HCT116 (cell line): Measurements from ENCODE around the gene RNF112. TPM values are rescaled to one million over a fixed set of nuclear protein-coding genes. Genes with fewer than 3 reads are reported as not detected.

Source experiments
- ATAC-seq: fragments of 200-7000 bp; cut with Tn5 transposase; 2 replicates; pipeline ENCODE4 v1.9.1; 2020; ENCODE audit warnings: mild to moderate bottlenecking, moderate library complexity
- BruUV-seq: library from RNA; stranded (reverse); fragments of 400-500 nt; replicated peaks from 2 replicates; lab custom pipeline; 2021; lab: Mats Ljungman, UMichigan
- CTCF ChIA-PET: fragments of 300-600 bp; sonication (Branson Sonifier 250); formaldehyde crosslinking; loops from one replicate; lab custom pipeline; 2021; ENCODE audit warnings: antibody characterized with exemption; lab: Charles Lee
- POLR2A ChIA-PET: fragments of 300-600, 350-600 bp; sonication (Branson Sonifier 250); formaldehyde crosslinking; loops from one replicate; lab custom pipeline; 2021; ENCODE audit warnings: antibody characterized with exemption; lab: Charles Lee
- RAD21 ChIA-PET, 2 experiments: fragments of 300-600 bp; sonication (Branson Sonifier 250); formaldehyde crosslinking; loops; one replicate each; lab custom pipeline; 2023; ENCODE audit warnings: low total read pairs in 2 of 2; ENCODE audit not compliant: uncharacterized antibody in 2 of 2, unreplicated experiment in 2 of 2, low non-redundant PET in 1 of 2; lab: Charles Lee
- DNase-seq: peaks from one replicate; pipeline ENCODE4 v3.0.0-alpha.2; 2010; ENCODE audit warnings: low read depth, low spot score
- H2AFZ ChIP-seq: fragments of 200-600 bp; shearing (Covaris generic), sonication (generic); 2 replicates; pipeline ENCODE4 v1.6.1; 2017; ENCODE audit warnings: low read depth, mixed run types, mixed read lengths, antibody characterized with exemption, low read length; ENCODE audit not compliant: poor library complexity, severe bottlenecking
- H3K27ac ChIP-seq: 2 replicates; pipeline ENCODE4 v1.5.1; 2012; ENCODE audit warnings: low read depth, low read length
- H3K27me3 ChIP-seq: fragments of 200-600 bp; sonication (generic); 2 replicates; pipeline ENCODE4 v1.6.1; 2016; ENCODE audit warnings: mixed run types, low read length, mixed read lengths; ENCODE audit not compliant: insufficient read depth
- H3K36me3 ChIP-seq, 2 experiments: fragments of 200-500 bp in 1 of 2; fragments of 200-600 bp in 1 of 2; sonication (Bioruptor generic) in 1 of 2; sonication (generic) in 1 of 2; 2 replicates each; pipeline versions ENCODE4 v1.5.1 to v1.6.1; 2014 to 2016; ENCODE audit warnings: low read length in 2 of 2, inconsistent platforms in 1 of 2, mixed read lengths in 1 of 2, mixed run types in 1 of 2; ENCODE audit not compliant: insufficient read depth in 2 of 2, control insufficient read depth in 1 of 2
- H3K4me1 ChIP-seq, 2 experiments: fragments of 200-600 bp in 1 of 2; sonication (generic) in 1 of 2; 2 replicates each; pipeline versions ENCODE4 v1.5.1 to v1.6.1; 2012 to 2017; ENCODE audit warnings: low read length in 2 of 2, inconsistent platforms in 1 of 2, mild to moderate bottlenecking in 1 of 2, mixed read lengths in 1 of 2, mixed run types in 1 of 2, moderate library complexity in 1 of 2; ENCODE audit not compliant: insufficient read depth in 2 of 2, control insufficient read depth in 1 of 2
- H3K4me2 ChIP-seq: fragments of 200-600 bp; sonication (generic); 2 replicates; pipeline ENCODE4 v1.6.1; 2017; ENCODE audit warnings: mixed run types, low read length, mixed read lengths
- H3K4me3 ChIP-seq, 2 experiments: fragments of 200-600 bp in 1 of 2; sonication (generic) in 1 of 2; replicated peaks in 1 of 2; 2 replicates each; pipeline ENCODE4 v1.5.1; 2011 to 2016; ENCODE audit warnings: low read length in 2 of 2, control low read depth in 1 of 2, low read depth in 1 of 2, mild to moderate bottlenecking in 1 of 2, mixed read lengths in 1 of 2, mixed run types in 1 of 2
- H3K79me2 ChIP-seq: fragments of 200-600 bp; sonication (generic); 2 replicates; pipeline ENCODE4 v1.6.1; 2017; ENCODE audit warnings: mild to moderate bottlenecking, mixed run types, low read length, moderate library complexity, mixed read lengths; ENCODE audit not compliant: insufficient read depth
- H3K9ac ChIP-seq: fragments of 200-600 bp; sonication (generic); 2 replicates; pipeline ENCODE4 v1.6.1; 2016; ENCODE audit warnings: low read length, mixed read lengths
- H3K9me2 ChIP-seq: fragments of 200-600 bp; sonication (generic), shearing (Covaris generic); 2 replicates; pipeline ENCODE4 v1.6.1; 2017; ENCODE audit warnings: mixed run types, mild to moderate bottlenecking, moderate library complexity; ENCODE audit not compliant: insufficient read depth
- H3K9me3 ChIP-seq, 2 experiments: fragments of 200-500 bp in 1 of 2; fragments of 200-600 bp in 1 of 2; sonication (Bioruptor generic) in 1 of 2; sonication (generic) in 1 of 2; 2 replicates each; pipeline ENCODE4 v1.6.1; 2014 to 2017; ENCODE audit warnings: low read length in 2 of 2, mixed read lengths in 2 of 2, inconsistent platforms in 1 of 2, low read depth in 1 of 2, mild to moderate bottlenecking in 1 of 2, mixed run types in 1 of 2, moderate library complexity in 1 of 2; ENCODE audit not compliant: control insufficient read depth in 1 of 2, insufficient read depth in 1 of 2
- H4K20me1 ChIP-seq: fragments of 200-600 bp; sonication (generic), shearing (Covaris generic); 2 replicates; pipeline ENCODE4 v1.6.1; 2017; ENCODE audit warnings: mixed run types, mild to moderate bottlenecking, moderate library complexity; ENCODE audit not compliant: insufficient read depth
- CBX3 ChIP-seq: IDR thresholded peaks from 2 replicates; pipeline ENCODE4 v1.6.1; 2012; ENCODE audit warnings: low read depth
- EGR1 ChIP-seq: IDR thresholded peaks from 2 replicates; pipeline ENCODE4 v1.6.1; 2012; ENCODE audit warnings: low read depth
- ELF1 ChIP-seq: IDR thresholded peaks from 2 replicates; pipeline ENCODE4 v1.6.1; 2012; ENCODE audit warnings: low read depth, borderline replicate concordance
- EZH2 ChIP-seq: fragments of 200-600 bp; sonication (generic); IDR thresholded peaks from 2 replicates; pipeline ENCODE4 v1.6.1; 2017; ENCODE audit warnings: antibody characterized with exemption, mixed run types
- FOSL1 ChIP-seq: IDR thresholded peaks from 2 replicates; pipeline ENCODE4 v1.6.1; 2012; ENCODE audit warnings: low read depth
- JUND ChIP-seq: IDR thresholded peaks from 2 replicates; pipeline ENCODE4 v1.6.1; 2012
- POLR2A ChIP-seq: IDR thresholded peaks from 2 replicates; pipeline ENCODE4 v1.7.0; 2011; ENCODE audit warnings: borderline replicate concordance; ENCODE audit not compliant: insufficient read depth, insufficient read length; ENCODE audit errors: extremely low read depth
- POLR2AphosphoS5 ChIP-seq: IDR thresholded peaks from 2 replicates; pipeline ENCODE4 v1.6.1; 2011; ENCODE audit warnings: mild to moderate bottlenecking, low read depth, low read length, moderate library complexity
- REST ChIP-seq: IDR thresholded peaks from 2 replicates; pipeline ENCODE4 v1.6.1; 2012; ENCODE audit warnings: low read depth
- SIN3A ChIP-seq: IDR thresholded peaks from 2 replicates; pipeline ENCODE4 v1.6.1; 2012; ENCODE audit warnings: low read depth
- SP1 ChIP-seq: IDR thresholded peaks from 2 replicates; pipeline ENCODE4 v1.6.1; 2012; ENCODE audit warnings: low read depth
- SRF ChIP-seq: IDR thresholded peaks from 2 replicates; pipeline ENCODE4 v1.6.1; 2012; ENCODE audit warnings: low read depth
- TCF7L2 ChIP-seq: IDR thresholded peaks from 2 replicates; pipeline ENCODE4 v1.7.0; 2011; ENCODE audit warnings: borderline replicate concordance, inconsistent platforms; ENCODE audit not compliant: insufficient read depth, insufficient read length; ENCODE audit errors: extremely low read depth
- ZFX ChIP-seq: fragments of 450-650 bp; IDR thresholded peaks from 2 replicates; pipeline ENCODE4 v1.6.1; 2017
- ZNF274 ChIP-seq: fragments of 200-500 bp; sonication (Bioruptor generic); IDR thresholded peaks from 2 replicates; pipeline ENCODE4 v1.6.1; 2014; ENCODE audit warnings: mild to moderate bottlenecking, low read depth, low read length, inconsistent platforms
- intact Hi-C: fragments of 100-400 bp; cut with micrococcal nuclease; formaldehyde crosslinking; loops from 2 replicates; pipeline ENCODE4 v1.10.0; 2022
- total RNA-seq: library from RNA; stranded (reverse); gene quantifications from one replicate; pipeline ENCODE4 v1.2.1, GENCODE V29; 2021; ENCODE audit not compliant: unreplicated experiment
- TF ChIP-seq, protein P1 (sequence below): IDR thresholded peaks from 2 replicates; pipeline ENCODE4 v1.6.1; 2012
- TF ChIP-seq, protein P2 (sequence below): IDR thresholded peaks from 2 replicates; pipeline ENCODE4 v1.6.1; 2012
- TF ChIP-seq, protein P3 (sequence below): IDR thresholded peaks from 2 replicates; pipeline ENCODE4 v1.6.1; 2011; ENCODE audit warnings: mild to moderate bottlenecking, low read length, moderate library complexity; ENCODE audit not compliant: insufficient replicate concordance; ENCODE audit errors: extremely low read depth

RNF112 gene
- total RNA-seq, 1 experiment from 2014 or later = 0.98 TPM

DNA sequence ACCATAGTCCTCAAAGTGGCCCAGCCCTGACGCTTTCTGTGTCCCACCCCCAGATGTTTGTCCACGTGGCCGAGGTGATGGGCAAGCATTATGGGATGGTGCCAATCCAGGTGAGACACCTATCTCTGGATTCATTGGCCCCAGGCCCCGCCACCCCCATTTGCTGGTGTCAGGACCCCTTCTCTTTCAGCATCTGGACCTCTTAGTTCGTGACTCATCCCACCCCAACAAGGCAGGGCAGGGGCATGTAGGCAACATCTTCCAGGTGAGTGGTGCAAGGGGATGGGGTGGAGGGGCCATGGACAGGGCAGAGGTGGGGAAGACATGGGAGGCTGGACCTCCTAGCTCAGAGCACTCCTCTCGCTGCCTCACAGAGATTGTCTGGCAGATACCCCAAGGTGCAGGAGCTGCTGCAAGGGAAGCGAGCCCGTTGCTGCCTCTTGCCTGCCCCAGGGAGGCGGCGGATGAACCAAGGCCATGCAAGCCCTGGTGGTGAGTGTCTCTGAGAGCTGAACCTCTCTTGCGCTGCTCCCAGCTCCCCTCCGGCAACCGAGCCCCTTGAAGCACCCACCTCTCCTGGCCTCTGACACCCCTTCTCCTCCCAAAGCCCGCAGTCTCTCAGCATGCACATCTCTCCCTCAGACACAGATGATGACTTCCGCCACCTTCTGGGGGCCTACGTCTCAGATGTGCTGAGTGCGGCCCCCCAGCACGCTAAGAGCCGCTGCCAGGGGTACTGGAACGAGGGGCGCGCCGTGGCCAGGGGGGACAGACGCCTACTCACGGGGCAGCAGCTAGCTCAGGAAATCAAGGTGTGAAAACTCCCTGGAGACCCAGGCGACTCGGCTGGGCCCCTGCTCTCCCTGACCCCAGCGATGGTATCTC lies 3.6 kb downstream of the RNF112 start:
- Histone ChIP-seq H3K27ac (no peak overlapping the region), H3K36me3 (no peaks in the 10 kb centered on the region), H4K20me1 (no peaks in the 10 kb centered on the region), H3K4me1 (peaks cover 6 to 18% of the 10 kb centered on the region in 2 experiments; a peak in 3 of 4 replicates), H3K9me2 (no peaks in the 10 kb centered on the region), H3K9me3 (no peaks in the 10 kb centered on the region), H3K27me3 (no peaks in the 10 kb centered on the region), H2AFZ (no peak overlapping the region), H3K4me3 (no peak overlapping the region), H3K79me2 (no peaks in the 10 kb centered on the region), H3K4me2 (no peak overlapping the region), H3K9ac (no peak overlapping the region)
- intact Hi-C loops = no loop called here
- ChIA-PET CTCF (no interaction called here), RAD21 (no interaction called here), POLR2A (interaction anchor here (0.9 kb wide), 1 partner anchor 37 kb away, joined by 3 read pairs; the partner anchor contains the start of gene MAPK7)
- DNase-seq (no peak), ATAC-seq (no peak)
- TF ChIP-seq SRF (no peak), TCF7L2 (no peak), SIN3A (no peak), CBX3 (no peak), ZFX (no peak), POLR2A (no peak), EGR1 (no peak), ELF1 (no peak), ZNF274 (no peak), REST (no peak), FOSL1 (no peak), EZH2 (no peak), JUND (no peak), SP1 (no peak), POLR2AphosphoS5 (no peak)
- TF ChIP-seq, protein P1, sequence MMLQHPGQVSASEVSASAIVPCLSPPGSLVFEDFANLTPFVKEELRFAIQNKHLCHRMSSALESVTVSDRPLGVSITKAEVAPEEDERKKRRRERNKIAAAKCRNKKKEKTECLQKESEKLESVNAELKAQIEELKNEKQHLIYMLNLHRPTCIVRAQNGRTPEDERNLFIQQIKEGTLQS = no peak
- TF ChIP-seq, protein P2, sequence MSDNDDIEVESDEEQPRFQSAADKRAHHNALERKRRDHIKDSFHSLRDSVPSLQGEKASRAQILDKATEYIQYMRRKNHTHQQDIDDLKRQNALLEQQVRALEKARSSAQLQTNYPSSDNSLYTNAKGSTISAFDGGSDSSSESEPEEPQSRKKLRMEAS = no peak
- TF ChIP-seq, protein P3, sequence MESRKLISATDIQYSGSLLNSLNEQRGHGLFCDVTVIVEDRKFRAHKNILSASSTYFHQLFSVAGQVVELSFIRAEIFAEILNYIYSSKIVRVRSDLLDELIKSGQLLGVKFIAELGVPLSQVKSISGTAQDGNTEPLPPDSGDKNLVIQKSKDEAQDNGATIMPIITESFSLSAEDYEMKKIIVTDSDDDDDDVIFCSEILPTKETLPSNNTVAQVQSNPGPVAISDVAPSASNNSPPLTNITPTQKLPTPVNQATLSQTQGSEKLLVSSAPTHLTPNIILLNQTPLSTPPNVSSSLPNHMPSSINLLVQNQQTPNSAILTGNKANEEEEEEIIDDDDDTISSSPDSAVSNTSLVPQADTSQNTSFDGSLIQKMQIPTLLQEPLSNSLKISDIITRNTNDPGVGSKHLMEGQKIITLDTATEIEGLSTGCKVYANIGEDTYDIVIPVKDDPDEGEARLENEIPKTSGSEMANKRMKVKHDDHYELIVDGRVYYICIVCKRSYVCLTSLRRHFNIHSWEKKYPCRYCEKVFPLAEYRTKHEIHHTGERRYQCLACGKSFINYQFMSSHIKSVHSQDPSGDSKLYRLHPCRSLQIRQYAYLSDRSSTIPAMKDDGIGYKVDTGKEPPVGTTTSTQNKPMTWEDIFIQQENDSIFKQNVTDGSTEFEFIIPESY = no peak
- BruUV-seq = no TSS peak
